SKM-1 treated with dmso at 0.1 percent for 144 hours (cell line): ENCODE measurements around the gene GMDS.
A peak's percentile ranks its signal among the peaks of the same experiment; 100 is the strongest.

ENCODE experiments used
- DNase-seq: peaks from one replicate; lab custom pipeline; 2025; ENCODE audit not compliant: unreplicated experiment; lab: John Stamatoyannopoulos, UW

Gene GMDS

GRCh38 chr6:2181567-2181966 is 63.8 kb downstream of the GMDS start:
- no peak for DNase-seq

- peak; percentile 32 for DNase-seq
These were observed 65.5 kb downstream of the GMDS start for GRCh38 chr6:2179950-2180349.

DNA sequence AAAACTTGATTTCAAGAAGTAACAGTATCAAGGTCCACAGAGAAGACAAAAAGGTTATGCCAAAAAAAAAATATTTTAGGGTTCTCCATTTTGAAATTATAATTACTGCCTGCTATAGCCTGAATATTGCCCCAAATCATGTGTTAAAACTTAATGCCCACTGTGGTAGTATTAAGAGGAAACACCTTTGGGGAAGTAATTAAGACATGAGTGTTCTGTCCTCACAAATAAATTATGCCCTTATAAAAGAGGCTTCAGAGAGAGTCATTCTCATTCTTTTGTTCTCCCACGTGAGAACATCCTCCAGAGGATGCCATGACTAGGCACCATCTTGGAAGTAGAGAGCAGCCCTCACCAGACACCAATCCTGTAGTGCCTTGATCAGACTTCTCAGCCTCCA is 66.2 kb downstream of the GMDS start:
- no peak for DNase-seq

DNA sequence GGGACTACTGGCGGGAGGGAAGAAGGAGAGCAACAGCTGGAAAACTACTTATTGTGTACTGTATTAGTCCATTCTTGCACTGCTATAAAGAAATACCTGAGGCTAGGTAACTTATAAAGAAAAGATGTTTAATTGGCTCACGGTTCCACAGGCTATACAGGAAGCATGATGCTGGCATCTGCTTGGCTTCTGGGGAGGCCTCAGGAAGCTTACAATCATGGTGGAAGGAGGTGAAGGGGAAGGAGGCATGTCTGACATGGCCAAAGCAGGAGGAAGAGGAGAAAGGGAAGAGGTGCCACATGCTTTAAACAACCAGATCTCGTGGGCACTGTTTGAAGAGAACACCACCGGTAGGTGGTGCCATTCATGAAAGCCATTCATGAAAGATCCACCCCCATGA is 67.3 kb downstream of the GMDS start:
- DNase-seq = no peak

GRCh38 chr6:2175825-2176224 is 69.6 kb downstream of the GMDS start:
- no peak for DNase-seq

- DNase-seq = no peak
These were observed 72.0 kb downstream of the GMDS start for GRCh38 chr6:2173203-2173961.

DNA sequence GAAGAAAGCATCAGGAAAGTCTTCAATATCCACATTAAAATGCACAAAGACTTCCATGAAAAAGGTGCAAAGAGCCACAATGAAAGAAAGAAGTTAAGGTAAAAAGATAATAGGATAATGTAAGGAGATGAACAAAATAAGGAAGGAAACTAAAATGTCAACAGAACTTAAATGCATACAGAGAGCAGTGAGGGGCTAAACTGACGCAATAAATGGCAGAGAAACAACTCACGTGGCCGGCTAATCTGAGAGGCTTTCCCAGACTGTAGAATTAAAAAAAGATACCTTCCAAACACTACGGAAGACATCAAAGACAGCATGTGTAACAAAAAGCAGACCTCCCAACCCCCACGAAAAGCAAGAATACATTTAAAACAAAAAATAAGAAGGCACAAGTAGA is 73.7 kb downstream of the GMDS start:
- DNase-seq = peak; percentile 30

DNA sequence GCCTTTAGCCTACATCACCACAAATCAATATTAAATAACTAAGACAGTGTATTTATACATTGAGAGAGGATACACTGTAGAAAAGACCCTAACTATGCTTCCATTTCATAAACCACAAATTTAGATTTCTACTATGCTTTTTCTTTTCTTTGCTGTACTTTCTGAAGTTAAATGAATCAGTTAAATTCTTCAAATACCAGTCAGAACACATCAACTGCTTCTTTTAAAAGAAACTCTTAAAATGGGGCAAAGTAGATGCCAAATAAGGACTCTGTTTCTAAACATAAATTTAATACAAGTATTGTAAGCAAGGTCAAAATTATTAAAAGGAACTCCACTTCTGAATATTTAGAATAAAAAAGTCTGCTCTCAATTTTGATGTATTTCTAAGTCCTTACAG is 76.9 kb downstream of the GMDS start:
- DNase-seq = no peak

GRCh38 chr6:2166717-2167116 is 78.7 kb downstream of the GMDS start:
- no peak for DNase-seq

DNA sequence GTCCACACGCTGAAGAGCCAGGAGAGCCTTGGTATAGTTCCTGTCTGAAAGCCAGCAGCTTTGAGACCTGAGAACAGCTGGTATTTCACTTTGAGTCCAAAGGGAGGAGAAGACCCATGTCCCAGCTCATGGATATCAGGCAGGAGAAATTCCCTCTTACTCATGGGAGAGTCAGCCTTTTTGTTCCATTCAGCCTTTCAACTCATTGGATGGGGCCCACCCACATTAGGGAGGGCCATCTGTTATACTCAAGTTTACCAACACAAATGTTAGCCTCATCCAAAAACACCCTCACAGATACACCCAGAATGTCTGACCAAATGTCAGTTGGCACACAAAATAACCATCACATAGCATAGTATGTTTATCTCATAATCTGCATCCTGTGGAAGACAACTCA is 80.1 kb downstream of the GMDS start:
- DNase-seq = no peak

DNA sequence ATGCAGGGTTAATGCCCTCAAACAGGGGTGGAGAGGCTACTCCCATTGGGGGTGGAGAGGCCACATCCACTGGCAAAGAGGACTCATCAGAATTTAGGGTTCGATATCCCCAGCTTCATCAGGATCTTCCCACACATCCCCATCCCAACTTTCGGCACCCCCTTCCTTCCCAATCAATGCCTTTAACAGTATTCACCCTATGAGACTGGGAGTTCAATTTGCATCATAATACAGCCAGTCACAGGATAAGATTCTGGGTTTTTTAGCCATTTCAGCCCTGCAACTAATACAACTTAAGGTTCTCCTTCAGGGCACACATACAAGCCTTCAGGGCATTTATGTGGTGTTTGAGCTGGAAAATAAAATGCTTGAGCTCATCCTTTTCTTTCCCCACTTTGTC is 80.9 kb downstream of the GMDS start:
- DNase-seq = no peak

- no peak for DNase-seq
These were observed 83.3 kb downstream of the GMDS start for GRCh38 chr6:2162079-2162445.

GRCh38 chr6:2158596-2159271 is 86.7 kb downstream of the GMDS start:
- no peak for DNase-seq

DNA sequence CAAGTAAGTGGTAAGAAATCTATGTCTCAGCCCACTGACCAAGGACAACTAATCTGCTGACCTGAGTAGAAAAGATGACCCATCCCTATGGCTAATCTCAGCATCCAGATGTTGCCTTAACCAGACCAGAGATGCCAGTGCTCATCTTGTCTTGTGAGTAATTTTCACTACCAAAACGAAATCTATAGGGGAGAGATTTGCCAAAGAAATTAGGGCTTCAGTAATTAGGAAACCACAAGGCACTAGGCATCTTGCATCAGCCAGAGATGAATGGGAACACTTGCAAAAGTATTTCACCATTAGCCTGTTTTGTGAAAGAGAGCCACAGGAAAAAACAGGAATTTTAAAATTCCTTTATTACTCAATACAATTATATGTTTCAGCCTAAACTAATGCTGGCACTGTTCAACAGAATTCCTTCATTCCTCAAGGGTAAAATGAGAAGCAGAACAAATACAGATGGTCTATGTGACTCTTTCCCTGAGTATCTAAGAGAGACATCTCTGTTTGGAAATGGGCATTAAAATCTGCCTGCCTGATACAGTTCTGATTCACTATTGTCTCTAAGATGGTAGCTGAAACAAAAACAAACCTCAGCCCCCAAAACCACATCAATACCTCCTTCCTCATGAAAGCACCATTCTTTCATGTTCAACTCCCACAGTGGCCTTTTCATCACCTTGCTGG is 87.8 kb downstream of the GMDS start:
- no peak for DNase-seq

DNA sequence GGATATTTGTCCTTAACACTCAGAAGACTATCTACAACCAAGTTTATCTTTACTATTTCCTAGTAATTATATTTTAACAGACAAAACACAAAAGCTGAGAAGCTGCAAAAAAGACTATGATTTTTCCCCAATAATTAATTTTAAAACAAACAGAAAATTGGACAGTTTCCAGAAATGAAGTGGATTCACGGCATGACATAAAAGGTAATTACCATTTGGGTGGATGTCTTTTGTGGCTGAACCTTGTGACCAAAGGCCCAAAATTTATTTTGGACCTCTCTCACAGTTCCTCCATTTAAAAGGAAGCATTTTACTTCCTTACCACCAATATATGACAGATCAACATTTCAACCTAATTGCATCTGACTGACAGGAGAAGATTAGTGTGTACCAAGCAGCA is 90.2 kb downstream of the GMDS start:
- no peak for DNase-seq

GRCh38 chr6:2149361-2150006 is 95.9 kb downstream of the GMDS start:
- no peak for DNase-seq

- DNase-seq = no peak
These were observed 96.7 kb downstream of the GMDS start for GRCh38 chr6:2148748-2149147.

DNA sequence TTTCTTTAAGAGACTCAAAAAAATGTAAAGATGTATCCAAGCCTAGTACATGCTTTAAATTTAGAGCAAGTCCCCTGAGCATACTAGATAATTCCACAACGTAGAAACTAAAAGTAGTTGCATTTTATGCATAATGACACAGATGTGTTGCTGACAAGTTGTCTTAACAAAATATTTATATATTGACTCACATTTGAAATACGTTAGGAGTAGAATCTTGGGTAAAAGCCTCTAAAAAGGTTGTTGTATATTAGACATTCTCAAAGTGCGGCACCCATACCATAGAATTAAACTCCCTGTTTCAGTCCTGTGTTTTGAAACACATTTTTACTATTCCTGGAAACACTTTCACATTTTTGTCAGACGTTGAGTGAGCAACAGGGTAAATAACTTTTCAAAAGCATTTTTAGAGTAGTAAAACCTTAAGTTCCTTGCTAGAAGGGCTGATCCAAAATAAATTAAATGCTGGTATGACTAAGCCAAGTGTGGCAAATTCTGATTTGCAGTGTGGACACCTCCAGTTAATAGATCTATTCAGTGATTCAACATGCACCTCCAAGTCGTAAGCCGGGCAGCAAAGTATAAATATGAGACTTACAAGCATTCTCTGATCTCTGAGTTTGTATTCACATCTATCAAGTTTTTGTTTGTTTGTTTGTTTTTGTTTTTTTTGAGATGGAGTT is 97.5 kb downstream of the GMDS start:
- DNase-seq = no peak

DNA sequence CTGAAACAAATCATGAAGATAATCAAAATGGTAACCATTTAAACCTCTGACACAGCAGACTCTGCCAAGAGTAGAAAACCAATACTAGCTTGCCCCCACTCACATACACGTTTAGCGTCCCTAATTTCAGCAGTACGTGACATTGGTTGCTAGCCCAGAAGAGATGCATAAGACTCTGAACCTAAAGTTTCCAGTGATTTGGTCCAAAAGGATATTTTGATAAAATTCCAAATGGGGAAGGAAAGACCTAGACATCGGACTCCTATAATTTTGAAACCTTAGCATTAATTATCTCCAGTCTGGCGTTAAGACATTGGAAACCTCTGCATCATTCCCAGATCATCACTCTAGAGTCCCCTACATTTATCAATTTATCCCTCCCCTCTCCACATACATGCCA is 98.1 kb downstream of the GMDS start:
- no peak for DNase-seq

DNA sequence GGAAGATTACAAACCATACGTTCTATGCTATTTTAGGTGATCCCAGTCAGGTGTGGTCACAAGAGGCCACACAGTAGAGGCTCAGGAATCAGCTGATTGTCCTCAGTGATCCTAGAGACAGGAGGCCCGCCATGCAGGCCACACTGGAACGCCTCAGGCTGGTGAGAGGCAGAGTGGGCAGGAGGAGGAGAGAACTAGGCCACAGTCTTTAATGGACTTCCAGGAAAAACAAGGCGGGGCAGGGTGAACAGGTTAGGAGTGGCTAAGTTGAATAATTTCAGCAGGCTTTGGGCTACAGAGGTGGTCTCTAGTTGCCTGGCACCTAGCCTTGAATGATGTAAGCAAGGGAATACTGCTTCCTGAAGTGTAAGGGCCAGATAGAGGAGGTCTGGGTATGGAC is 101.2 kb downstream of the GMDS start:
- no peak for DNase-seq

DNA sequence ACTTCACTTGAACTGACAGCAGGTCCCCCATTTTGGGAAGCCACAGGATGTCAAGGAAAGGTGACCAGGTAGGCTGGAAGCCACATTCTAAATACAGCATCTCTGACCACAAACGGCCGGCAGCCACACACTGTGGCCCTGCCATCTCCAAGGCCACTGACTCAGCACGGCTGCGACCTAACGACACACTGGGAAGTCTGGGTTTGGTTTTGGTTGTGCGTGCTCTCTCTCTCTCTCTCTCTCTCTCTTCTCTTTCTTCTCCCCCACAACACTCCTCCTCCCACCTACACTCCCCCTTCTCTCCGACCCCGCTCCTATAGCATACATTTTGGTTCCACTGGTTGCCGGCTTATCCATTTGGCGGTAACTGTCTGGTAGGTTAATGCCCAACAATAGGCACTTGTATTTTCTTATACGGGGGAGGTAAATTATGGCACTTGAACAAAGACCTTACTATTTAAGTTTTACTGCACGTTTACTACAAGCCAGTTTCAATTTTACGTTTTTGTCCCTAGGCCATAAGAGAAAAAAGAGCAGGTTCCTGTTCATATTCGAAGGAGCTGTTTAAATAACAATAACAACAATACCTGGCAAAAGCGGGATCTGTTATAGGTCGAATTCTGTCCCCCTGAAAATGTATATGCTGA is 103.6 kb downstream of the GMDS start:
- DNase-seq = no peak
